CD4-positive, alpha-beta T cell treated with Interferon gamma for 1 hour (primary cell): Measurements from ENCODE around the gene DNAH6.

Experiments
- DNase-seq: peaks from one replicate; pipeline ENCODE4 v3.0.0-alpha.2; 2020

DNAH6 gene

DNA sequence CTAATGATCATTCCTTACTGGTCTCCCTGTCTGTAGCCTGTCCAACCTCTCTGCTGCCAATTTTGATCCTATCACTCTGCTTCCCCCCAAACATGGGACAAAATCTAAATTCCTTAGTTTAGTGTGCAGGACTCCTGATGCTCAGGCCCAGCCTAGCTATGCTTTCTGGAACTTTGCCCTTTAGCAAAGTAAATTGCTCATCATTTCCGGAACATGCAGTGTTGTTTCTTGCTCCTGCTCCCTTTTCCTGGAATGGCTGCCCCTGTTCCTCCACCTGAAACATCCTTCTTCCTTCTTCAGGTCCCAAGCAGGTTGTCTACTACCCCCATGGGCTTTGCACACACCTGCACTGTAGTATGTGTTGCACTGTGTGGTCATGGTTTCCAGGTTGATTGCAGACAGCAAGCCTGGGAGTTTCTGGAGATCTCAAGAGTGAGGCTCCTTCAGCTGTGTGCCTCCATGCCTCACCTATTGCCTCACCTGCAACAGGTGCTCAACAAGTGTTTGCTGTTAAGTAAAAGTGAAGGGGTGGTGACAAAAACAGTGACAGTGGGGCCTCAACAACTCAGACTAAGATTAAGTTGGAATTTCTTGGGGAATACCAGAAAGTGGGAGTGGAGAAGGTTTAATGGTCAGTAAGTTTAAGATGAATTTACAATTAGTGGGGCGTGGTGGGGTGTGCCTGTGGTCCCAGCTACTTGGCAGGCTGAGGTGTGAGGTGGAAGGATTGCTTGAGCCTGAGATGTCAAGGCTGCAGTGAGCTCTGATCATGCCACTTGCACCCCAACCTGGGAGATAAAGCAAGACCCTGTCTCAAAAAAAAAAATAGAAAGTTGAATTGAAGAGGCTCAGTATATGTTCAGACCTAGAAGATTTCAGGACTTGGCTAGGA lies 120.0 kb downstream of the DNAH6 start:
- DNase-seq = no peak

DNA sequence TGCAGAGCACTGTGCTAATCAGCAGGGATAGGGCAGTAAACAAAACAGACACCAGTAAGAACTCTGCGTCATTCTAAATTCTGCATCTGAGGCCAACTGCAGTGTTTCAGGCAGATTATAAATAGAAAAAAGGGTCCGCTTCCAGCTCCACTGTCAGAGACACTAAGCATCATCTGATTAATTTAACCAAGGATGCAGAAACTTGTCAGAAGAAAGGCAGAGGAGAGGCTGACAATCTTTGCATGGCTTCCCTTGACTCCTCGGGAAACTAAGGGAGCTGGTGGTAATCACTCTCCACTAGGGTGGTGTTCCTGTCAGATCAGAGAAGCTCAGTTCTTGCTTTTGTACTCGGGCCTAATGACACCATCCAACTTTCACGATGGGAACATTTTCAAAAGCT lies 123.5 kb downstream of the DNAH6 start:
- DNase-seq = no peak

DNA sequence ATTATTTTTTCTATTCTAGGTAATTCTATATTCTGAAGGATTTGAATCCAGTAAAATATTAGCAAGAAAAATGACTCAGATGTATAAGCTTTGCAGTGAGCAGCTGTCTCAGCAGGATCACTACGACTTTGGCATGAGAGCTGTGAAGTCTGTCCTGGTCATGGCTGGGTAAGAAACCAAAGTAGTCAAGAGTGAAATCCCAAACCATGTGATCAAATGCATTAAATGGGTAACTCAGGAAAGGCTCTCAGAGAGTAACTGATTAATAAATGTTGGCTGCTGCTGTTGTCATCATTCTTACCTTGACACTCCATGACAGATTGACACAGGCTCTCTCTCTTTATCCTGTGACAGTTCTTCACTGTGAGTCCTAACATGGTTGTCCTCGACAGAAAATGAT lies 124.1 kb downstream of the DNAH6 start:
- DNase-seq = no peak

DNA sequence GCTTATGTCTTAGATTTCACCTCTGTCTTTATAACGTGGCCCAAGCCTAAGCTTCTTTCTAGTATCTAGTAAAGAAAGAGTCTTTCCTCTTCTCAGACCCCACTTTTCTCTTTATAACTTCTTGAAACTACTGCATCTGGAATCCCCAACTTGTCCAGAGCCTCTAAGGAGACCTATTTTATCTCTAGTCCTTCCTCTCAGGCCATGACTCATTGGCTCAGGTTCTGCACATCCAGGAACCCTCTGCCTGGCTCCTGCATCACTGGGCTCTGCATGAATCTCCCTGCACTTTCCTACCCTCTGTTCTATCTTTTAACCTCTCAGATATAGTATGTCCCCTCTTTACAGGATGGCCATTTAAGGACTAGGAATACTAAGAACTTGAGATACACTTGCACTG lies 124.7 kb downstream of the DNAH6 start:
- no peak for DNase-seq

DNA sequence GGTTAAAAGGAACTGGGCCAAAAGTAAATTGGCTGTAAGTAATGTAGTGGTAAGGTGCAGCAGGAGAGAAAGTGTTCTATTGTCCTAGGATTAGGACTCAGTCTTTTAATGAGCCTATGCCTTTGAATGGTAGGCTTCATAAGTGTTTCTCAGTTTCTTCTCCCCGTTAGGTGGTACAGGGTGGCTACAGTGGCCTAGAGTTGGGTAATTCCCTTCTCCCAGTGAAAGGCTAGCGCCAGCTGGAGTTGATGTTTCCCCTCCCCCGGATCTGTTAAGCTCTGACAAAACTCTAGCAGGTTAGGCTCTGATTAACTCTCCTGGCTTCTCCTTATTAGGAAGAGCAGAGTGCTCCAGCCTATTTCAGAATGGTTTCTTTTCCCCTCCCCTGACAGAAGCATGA lies 127.7 kb downstream of the DNAH6 start:
- DNase-seq = no peak

DNA sequence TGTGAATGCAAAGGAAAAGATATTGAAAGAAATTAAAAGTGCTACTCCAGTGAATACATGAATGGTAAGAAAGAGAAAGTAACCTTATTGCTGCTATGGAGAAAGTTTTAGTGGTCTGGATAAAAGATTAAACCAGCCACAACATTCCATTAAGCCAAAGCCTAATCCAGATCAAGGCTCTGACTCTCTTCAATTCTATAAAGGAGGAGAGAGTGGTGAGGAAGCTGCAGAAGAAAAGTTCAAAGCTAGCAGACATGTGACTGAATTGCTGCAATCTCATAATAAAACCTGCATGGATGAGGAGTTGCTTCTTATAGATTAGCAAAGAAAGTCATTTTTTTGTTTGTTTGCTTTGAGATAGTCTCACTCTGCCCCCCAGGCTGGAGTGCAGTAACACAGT lies 130.2 kb downstream of the DNAH6 start:
- DNase-seq = no peak

DNA sequence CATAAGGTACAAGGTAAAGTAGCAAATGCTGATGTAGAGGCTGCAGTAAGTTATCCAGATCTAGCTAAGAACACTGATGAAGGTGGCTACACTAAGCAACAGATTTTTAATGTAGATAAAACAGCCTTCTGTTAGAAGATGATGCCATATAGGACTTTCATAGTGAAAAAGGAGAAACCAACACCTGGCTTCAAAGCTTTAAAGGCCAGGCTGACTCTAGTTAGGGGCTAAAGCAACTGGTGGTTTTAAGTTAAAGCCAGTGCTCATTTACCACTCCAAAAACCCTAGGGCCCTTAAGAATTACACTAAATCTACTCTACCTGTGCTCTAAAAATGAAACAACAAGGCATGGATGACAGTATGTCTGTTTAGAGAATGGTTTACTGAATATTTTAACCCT lies 131.0 kb downstream of the DNAH6 start:
- no peak for DNase-seq

DNA sequence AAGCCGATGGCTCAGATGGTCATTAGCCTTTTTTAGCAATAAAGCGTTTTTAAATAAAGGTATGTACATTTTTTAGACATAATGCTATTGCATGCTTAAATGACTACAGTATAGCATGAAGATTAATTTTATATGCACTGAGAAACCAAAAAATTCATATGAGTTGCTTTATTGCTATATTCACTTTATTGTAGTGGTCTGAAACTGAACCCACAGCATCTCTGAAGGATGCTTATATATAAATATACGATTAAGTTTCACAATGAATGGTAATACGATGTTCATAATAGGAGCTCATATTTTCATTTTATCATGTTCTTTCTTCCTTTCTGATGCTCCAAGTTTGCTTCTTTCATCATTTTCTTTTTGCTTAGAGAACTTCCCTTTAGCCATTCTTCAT lies 132.8 kb downstream of the DNAH6 start:
- no peak for DNase-seq

DNA sequence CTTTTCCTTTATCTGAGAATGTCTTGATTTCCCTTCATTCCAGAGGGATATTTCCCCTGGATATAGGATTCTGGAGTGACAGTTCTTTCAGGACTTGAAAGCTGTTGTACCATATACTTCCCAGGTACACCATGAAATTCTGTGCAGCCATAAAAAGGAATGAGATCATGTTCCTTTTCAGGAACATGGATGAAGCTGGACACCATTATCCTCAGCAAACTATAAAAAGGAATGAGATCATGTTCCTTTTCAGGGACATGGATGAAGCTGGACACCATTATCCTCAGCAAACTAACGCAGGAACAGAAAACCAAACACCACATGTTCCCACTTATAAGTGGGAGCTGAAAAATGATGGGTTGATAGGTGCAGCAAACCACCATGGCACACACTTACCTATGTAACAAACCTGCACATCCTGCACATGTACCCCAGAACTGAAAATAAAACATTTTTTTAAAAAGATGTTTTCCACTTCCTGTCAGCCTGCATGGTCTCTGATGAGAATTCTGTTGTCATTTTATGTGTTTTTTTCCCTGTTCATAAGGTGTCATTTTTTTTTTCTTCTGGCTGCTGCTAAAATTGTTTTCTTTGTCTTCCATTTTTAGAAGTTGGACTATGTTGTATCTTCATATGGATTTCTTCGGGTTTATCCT lies 133.3 kb downstream of the DNAH6 start:
- no peak for DNase-seq

DNA sequence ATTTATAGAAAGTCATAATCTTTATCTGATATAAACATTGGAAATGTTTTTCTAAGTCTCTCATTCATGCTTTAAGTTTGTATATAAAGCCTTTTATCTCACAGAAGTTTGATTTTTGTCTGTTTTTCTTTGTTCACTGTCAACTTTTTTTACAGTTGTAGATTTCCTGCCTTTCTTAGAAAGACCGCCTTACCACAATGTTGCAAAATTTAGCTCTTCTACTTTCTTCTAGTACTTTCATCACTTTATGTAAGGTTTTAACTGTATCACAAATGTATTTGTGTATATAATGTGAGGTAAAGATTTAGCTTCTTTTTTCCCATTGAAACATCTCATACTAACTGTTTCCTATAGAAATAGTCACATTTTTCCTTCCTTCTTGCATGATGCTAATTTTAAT lies 136.1 kb downstream of the DNAH6 start:
- DNase-seq = no peak

DNA sequence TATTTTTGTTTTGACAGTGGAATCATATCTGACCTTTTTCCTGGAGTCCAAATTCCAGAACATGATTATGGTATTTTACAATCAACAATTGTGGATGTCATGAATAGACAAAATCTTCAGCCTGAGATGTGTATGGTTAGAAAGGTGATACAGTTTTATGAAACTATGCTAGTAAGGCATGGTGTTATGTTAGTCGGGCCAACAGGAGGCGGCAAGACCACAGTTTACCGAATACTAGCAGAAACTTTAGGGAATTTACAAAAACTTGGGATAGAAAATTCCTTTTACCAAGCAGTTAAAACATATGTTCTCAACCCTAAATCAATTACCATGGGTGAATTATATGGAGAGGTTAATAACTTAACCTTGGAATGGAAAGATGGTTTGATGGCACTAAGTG lies 137.0 kb downstream of the DNAH6 start:
- no peak for DNase-seq

DNA sequence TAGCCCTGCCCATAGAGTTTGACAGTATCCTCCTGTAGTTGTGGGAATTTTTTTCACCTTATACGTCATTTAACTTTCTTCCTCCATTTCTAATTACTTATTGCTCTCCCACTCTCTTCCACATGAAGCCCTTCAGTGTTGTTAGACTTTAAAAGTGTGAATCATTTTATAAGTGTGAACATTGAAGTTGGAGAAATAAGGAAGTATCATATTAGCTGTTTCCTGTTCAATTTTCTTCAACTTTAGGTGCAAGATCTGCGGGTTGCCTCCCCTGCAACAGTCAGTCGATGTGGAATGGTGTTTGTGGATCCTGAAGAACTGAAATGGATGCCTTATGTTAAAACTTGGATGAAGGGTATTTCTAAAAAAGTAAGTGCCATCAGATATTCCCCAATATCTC lies 138.1 kb downstream of the DNAH6 start:
- no peak for DNase-seq

DNA sequence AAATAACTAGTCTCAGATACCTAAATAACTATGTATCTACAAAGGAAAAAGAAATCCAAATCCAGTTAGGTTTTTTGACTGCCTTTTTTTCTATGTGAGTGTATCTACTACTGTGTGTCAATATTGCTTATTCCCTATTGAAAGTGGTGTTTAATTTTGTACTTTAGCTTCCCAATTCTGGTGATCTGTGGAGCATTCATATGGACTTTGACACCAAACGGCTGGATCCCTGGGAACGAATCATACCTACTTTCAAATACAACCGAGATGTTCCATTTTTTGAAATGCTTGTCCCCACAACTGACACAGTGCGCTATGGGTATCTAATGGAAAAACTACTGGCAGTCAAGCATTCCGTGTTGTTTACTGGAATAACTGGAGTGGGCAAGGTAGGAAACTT lies 152.8 kb downstream of the DNAH6 start:
- no peak for DNase-seq

DNA sequence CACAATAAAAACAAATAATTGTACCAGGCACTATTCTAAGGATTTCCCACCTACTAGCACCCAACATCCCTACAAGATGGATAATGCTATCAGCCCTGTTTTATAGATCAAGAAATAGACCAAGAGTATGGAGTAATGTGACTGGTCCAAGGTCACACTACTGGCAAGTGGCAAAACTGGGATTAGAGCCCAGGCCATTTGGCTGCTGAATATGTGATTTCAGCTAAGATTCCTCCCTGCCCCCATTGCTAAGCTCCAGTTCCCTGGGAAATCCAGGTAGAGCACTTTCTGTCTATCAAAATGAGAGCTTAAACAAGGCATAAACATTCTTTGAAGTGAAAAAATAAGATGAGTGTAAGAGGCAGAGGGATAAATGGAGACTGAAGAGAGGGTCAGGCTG lies 157.8 kb downstream of the DNAH6 start:
- DNase-seq = no peak

DNA sequence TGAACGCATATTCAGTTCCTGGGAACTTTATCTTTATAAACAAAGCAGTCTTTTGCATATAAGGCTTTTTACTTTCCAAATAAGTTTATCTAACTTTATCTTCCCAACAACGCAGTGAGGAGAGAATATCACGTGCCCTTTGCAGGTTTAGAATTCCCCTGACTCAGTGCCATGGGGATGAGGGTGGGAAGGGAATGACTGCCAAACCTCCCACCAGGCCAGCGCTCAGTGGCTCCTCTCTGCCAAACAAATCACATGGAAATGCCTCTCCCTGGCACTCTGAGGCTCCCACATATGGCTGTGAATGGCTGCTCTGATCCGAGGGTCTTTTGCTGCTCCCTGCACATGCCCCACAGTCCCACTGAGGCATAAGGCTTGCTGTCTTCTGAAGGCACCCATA lies 158.3 kb downstream of the DNAH6 start:
- DNase-seq = no peak

DNA sequence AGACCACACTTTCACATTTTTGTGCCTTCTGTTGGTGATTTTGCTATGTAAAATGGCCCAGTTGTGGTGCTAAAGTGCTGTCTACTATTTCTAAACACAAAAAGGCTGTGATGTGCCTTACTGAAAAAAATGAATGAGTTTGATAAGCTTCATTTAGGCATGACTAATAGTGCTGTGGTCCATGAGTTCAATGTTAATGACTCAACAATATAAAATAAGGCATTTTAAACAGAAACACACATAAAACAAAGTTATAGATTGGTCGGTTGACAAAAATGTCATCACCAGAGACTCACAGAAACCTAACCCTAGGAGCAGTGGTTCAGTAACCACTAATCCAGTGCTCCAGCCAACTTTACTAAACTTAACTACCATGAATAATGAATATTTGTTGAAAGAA lies 160.0 kb downstream of the DNAH6 start:
- no peak for DNase-seq

DNA sequence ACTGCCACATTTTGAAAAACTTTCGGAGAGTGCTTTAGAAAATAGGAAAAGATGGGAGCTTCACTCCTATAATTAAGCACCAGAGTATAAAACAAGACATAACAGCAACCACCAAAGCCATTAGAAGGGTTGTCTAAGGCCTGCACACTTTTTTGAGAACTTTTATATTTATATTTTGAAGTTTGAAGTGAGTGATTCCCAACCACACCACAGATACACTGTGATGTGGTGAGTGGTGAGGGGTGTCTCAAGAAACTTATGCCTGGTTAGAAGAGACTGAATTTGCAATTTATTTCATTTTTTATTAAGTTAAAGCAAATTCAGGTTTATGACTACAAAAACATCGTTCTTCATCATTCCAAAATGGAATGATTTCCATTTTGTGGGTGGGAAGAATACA lies 161.9 kb downstream of the DNAH6 start:
- DNase-seq = no peak

DNA sequence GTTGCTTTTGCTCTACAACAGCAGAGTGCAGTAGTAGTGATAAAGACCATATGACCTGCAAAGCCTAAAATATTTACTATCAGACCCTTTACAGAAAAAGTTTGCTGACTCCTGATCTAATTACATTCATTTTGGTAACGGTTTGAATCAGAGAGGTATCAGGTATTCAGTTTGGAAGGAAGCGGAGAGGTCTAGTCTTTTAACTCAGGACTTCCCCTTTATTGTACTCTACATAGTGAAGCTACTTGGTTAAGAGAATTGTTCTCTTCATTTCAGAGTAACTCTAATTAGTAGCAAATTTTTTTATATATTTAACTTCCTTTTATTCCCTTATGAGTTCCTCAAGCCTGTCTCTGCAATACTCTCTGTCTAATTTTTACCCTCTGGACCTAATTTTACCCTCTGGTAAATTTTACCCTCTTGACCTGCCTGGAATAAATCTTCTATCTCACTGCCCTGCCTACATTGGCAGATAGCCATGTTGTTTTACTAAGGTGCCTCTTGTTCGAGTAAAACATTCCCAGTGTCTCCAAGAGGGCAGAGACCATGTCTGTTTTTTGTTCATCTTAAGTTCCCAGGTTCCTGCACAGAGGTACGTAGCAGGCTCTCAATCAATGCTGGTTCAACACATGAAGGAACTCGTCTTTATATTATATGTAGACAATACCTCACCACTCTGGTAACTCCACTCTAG lies 170.6 kb downstream of the DNAH6 start:
- DNase-seq = no peak

DNA sequence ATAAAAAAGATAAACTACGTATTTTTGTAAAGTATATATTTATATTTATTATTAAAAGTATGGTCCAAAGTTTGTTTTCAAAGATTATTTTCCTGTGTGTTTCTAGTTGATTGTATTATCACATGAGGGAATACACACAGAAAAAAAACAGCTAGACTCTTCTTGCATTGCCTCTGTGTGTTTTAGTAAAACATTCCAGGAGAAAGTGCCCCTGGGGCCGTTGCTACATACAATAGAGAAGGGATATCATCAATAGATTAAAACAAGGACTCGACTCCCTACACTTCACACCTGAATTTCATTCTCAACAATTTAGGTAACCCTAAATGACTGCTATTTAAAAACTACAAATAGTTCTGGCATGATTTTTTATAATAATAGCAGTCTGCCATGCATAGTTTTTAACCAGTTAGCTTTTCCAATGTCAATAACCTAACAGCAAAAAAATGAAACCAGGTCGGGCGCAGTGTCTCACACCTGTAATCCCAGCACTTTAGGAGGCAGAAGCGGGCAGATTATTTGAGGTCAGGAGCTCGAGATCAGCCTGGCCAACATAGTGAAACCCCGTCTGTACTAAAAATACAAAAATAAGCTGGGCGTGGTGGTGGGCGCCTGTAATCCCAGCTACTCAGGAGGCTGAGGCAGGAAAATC lies 171.3 kb downstream of the DNAH6 start:
- DNase-seq = no peak

DNA sequence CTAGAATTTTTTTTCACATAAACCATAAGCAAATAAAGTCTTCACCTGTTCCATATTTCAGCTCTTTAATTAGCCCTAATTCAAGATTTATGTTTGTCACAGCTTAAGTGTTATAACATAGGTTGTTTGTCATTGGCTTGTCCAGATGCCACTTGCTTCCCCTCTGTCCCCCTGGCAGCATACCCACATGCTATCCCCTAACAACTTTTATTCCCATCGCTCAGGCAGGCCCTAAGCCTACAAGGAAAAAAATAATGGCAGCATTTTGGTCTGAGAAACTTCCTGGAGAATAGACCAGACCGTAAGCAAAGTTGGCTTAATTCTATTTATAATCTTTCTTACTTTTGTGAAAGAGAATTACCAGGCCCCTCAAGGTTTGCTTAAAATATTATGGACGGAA lies 173.9 kb downstream of the DNAH6 start:
- no peak for DNase-seq

DNA sequence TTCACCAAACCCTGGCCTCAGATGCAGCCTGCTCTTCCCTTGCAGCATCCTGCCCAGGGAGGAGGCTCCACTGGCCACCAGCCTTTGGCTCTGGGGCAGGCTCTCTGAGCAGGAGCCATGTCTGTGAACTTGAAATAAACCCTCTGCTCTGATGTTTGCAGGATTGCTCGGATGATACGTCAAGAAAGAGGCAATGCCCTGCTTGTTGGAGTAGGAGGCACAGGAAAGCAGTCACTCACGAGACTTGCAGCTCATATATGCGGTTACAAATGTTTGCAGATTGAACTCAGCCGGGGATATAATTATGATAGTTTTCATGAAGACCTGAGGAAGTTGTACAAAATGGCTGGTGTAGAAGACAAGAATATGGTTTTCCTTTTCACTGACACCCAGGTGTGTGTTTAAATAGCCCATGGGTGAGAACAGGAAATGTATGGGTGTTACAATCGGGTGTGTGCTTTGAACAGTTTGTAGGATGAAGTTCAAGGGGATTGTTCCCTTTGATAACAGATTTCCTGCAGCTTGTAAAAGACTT lies 177.9 kb downstream of the DNAH6 start:
- peak; percentile 20 for DNase-seq

DNA sequence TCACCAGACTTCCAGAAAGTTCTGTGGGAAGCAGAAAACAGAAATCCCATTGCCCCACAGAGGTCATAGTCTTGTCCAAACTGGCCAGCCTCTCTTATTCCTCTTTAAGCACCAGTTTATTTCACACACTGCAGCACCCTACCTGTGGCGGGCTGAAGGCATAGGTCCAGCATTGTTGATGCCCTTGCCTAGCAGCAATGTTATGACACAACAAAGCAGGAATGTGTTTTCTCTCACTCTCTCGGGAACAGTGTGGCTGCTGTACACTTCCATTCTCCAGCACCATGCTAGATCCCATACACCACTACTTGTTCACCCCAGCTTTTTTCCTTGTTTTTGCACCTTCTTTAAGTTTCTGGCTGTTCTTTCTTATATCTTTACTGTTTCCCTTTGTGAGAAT lies 181.6 kb downstream of the DNAH6 start:
- no peak for DNase-seq

DNA sequence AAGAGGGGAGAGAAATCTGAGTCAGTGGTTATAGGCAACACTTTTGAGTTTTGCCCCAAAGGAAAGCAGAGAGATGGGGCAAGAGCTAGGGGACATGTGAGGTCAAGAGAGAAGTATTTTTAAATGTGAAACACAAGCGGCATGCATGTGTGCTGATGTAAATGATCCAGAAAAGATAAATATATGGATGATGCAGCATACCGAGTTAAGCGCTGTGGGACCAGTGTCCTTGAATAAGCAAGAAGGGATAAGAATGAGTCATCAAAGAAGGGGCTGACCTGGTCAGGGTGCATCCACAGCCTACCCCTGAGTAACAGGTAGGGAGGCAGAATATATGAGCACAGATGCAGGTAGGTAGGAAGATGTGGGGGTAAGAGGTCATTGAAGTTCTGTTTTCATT lies 183.7 kb downstream of the DNAH6 start:
- no peak for DNase-seq
